ENCODE results near the gene TMEM86B.

TMEM86B gene

GRCh38 chr19:55216461-55217198 lies 11.9 kb downstream of the TMEM86B start (continued):
- TF ChIP-seq, protein P1, sequence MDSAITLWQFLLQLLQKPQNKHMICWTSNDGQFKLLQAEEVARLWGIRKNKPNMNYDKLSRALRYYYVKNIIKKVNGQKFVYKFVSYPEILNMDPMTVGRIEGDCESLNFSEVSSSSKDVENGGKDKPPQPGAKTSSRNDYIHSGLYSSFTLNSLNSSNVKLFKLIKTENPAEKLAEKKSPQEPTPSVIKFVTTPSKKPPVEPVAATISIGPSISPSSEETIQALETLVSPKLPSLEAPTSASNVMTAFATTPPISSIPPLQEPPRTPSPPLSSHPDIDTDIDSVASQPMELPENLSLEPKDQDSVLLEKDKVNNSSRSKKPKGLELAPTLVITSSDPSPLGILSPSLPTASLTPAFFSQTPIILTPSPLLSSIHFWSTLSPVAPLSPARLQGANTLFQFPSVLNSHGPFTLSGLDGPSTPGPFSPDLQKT (IDR thresholded peaks at IDR 0.05; ENCODE audit: borderline replicate concordance, low read depth, low read length) = no peak
- TF ChIP-seq CTCF (tag by site-specific recombination; IDR thresholded peaks at IDR 0.05) (no peak), ZNF335 (tag by site-specific recombination; conservative IDR thresholded peaks at IDR 0.05) (peak; percentile 73), ZNF19 (tag by site-specific recombination; IDR thresholded peaks at IDR 0.05; ENCODE audit: low read depth) (no peak), ZBTB11 (tag by site-specific recombination; conservative IDR thresholded peaks at IDR 0.05; ENCODE audit: low read depth) (peak; percentile 61), ZNF670 (tag by site-specific recombination; IDR thresholded peaks at IDR 0.05; ENCODE audit: low read depth) (no peak), HOXA7 (CRISPR knock-in tag; IDR thresholded peaks at IDR 0.05; ENCODE audit: borderline replicate concordance) (no peak), ZNF830 (tag by site-specific recombination; IDR thresholded peaks at IDR 0.05; ENCODE audit: low read depth) (no peak), ZNF791 (tag by site-specific recombination; IDR thresholded peaks at IDR 0.05) (no peak), ZFP69B (tag by site-specific recombination; IDR thresholded peaks at IDR 0.05) (peak; percentile 91), TCF7L2 (IDR thresholded peaks at IDR 0.05; ENCODE audit: borderline replicate concordance, low read depth, low read length) (no peak), ZNF561 (tag by site-specific recombination; IDR thresholded peaks at IDR 0.05; ENCODE audit: borderline replicate concordance) (peak; percentile 96), ZNF121 (tag by site-specific recombination; IDR thresholded peaks at IDR 0.05) (peak; percentile 86; the same call in 1 of the 2 replicates), HOXC10 (CRISPR knock-in tag; IDR thresholded peaks at IDR 0.05) (peak; percentile 98), OSR2 (tag by site-specific recombination; IDR thresholded peaks at IDR 0.05) (no peak), ZNF132 (tag by site-specific recombination; IDR thresholded peaks at IDR 0.05; ENCODE audit: borderline replicate concordance) (no peak), ZNF184 (tag by site-specific recombination; IDR thresholded peaks at IDR 0.05) (peak; percentile 83; the same call in 1 of the 2 replicates), YY2 (tag by site-specific recombination; IDR thresholded peaks at IDR 0.05) (peak; percentile 75), ZNF621 (tag by site-specific recombination; IDR thresholded peaks at IDR 0.05) (no peak), ZNF23 (tag by site-specific recombination; IDR thresholded peaks at IDR 0.05; ENCODE audit: borderline replicate concordance) (no peak), MEIS1 (CRISPR knock-in tag; IDR thresholded peaks at IDR 0.05; ENCODE audit: borderline replicate concordance) (no peak), ZNF571 (tag by site-specific recombination; IDR thresholded peaks at IDR 0.05) (no peak), ZNF596 (tag by site-specific recombination; IDR thresholded peaks at IDR 0.05) (no peak), ZFP41 (tag by site-specific recombination; IDR thresholded peaks at IDR 0.05; ENCODE audit: borderline replicate concordance) (no peak)
- TF ChIP-seq, protein P2, sequence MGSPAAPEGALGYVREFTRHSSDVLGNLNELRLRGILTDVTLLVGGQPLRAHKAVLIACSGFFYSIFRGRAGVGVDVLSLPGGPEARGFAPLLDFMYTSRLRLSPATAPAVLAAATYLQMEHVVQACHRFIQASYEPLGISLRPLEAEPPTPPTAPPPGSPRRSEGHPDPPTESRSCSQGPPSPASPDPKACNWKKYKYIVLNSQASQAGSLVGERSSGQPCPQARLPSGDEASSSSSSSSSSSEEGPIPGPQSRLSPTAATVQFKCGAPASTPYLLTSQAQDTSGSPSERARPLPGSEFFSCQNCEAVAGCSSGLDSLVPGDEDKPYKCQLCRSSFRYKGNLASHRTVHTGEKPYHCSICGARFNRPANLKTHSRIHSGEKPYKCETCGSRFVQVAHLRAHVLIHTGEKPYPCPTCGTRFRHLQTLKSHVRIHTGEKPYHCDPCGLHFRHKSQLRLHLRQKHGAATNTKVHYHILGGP (tag by site-specific recombination; IDR thresholded peaks at IDR 0.05) = peak; percentile 56
- TF ChIP-seq, protein P3, sequence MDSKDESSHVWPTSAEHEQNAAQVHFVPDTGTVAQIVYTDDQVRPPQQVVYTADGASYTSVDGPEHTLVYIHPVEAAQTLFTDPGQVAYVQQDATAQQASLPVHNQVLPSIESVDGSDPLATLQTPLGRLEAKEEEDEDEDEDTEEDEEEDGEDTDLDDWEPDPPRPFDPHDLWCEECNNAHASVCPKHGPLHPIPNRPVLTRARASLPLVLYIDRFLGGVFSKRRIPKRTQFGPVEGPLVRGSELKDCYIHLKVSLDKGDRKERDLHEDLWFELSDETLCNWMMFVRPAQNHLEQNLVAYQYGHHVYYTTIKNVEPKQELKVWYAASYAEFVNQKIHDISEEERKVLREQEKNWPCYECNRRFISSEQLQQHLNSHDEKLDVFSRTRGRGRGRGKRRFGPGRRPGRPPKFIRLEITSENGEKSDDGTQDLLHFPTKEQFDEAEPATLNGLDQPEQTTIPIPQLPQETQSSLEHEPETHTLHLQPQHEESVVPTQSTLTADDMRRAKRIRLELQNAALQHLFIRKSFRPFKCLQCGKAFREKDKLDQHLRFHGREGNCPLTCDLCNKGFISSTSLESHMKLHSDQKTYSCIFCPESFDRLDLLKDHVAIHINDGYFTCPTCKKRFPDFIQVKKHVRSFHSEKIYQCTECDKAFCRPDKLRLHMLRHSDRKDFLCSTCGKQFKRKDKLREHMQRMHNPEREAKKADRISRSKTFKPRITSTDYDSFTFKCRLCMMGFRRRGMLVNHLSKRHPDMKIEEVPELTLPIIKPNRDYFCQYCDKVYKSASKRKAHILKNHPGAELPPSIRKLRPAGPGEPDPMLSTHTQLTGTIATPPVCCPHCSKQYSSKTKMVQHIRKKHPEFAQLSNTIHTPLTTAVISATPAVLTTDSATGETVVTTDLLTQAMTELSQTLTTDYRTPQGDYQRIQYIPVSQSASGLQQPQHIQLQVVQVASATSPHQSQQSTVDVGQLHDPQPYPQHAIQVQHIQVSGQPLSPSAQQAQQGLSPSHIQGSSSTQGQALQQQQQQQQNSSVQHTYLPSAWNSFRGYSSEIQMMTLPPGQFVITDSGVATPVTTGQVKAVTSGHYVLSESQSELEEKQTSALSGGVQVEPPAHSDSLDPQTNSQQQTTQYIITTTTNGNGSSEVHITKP (tag by site-specific recombination; IDR thresholded peaks at IDR 0.05) = peak; percentile 86
- TF ChIP-seq, protein P4, sequence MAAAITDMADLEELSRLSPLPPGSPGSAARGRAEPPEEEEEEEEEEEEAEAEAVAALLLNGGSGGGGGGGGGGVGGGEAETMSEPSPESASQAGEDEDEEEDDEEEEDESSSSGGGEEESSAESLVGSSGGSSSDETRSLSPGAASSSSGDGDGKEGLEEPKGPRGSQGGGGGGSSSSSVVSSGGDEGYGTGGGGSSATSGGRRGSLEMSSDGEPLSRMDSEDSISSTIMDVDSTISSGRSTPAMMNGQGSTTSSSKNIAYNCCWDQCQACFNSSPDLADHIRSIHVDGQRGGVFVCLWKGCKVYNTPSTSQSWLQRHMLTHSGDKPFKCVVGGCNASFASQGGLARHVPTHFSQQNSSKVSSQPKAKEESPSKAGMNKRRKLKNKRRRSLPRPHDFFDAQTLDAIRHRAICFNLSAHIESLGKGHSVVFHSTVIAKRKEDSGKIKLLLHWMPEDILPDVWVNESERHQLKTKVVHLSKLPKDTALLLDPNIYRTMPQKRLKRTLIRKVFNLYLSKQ (tag by site-specific recombination; IDR thresholded peaks at IDR 0.05; ENCODE audit: borderline replicate concordance) = no peak
